ENCODE data around the gene DPM3.

The DPM3 gene

GRCh38 chr1:155107309-155108264 lies 32.7 kb downstream of the DPM3 start:
- no peak for DNase-seq (ENCODE audit: low read depth)
- TF ChIP-seq CTCF (conservative IDR thresholded peaks at IDR 0.05; ENCODE audit: low read length) = no peak
- H3K4me3 ChIP-seq (ENCODE audit: low read length) = no peak overlapping the region

- no peak for TF ChIP-seq CTCF (conservative IDR thresholded peaks at IDR 0.05; ENCODE audit: low read length)
- no peak overlapping the region for H3K4me3 ChIP-seq (ENCODE audit: low read length)
- no peak for DNase-seq (ENCODE audit: low read depth)
Observed at GRCh38 chr1:155106862-155107261, 33.5 kb downstream of the DPM3 start.

GRCh38 chr1:155105604-155106011 lies 34.7 kb downstream of the DPM3 start:
- H3K4me3 ChIP-seq (ENCODE audit: low read length) = no peak overlapping the region
- no peak for TF ChIP-seq CTCF (conservative IDR thresholded peaks at IDR 0.05; ENCODE audit: low read length)
- DNase-seq (ENCODE audit: low read depth) = no peak

- no peak for DNase-seq (ENCODE audit: low read depth)
- no peak for TF ChIP-seq CTCF (conservative IDR thresholded peaks at IDR 0.05; ENCODE audit: low read length)
- no peak overlapping the region for H3K4me3 ChIP-seq (ENCODE audit: low read length)
Observed at GRCh38 chr1:155104605-155105534, 35.5 kb downstream of the DPM3 start.

GRCh38 chr1:155103325-155103724 lies 37.0 kb downstream of the DPM3 start:
- no peak overlapping the region for H3K4me3 ChIP-seq (ENCODE audit: low read length)
- TF ChIP-seq CTCF (conservative IDR thresholded peaks at IDR 0.05; ENCODE audit: low read length) = no peak
- no peak for DNase-seq (ENCODE audit: low read depth)

GRCh38 chr1:155099331-155099730 lies 41.0 kb downstream of the DPM3 start:
- TF ChIP-seq CTCF (conservative IDR thresholded peaks at IDR 0.05; ENCODE audit: low read length) = no peak
- H3K4me3 ChIP-seq (ENCODE audit: low read length) = no peak overlapping the region
- no peak for DNase-seq (ENCODE audit: low read depth)
